ENCODE results near the gene PITX2. TPM values are rescaled to one million over a fixed set of nuclear protein-coding genes. Genes with fewer than 3 reads are reported as not detected.

Gene PITX2
- total and polyA plus RNA-seq, 7 donors = 0.45 to 2.1 (median 1.1) TPM; not detected in 3

DNA sequence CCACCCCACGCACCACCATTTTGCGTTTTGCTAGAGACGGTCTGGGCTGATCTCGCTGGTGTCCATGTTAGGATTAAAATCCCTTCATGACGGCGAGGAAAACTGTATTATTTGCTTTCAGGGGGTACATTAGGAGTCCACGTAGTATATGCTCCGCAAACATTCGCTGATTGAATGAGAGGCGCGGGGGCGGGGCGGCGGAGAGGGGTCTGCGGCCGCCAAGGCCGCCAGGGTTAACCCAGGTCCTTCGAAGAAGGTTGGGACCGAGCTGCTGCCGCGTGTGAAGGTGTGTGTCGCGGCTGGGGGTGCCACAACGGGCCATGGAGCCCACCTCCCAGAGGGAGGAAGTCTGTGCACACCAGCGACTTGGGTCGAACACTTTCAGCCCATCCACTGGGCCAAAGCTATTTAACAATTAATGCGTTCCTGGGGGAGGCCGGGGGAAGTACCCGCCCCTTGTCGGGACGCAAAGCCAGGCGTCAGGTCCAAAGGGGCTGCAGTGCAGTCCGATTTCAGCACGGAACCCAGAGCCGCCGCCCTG is 6.4 kb upstream of the PITX2 start:
- 9 to 20% methylated on average over 36 of the region's 36 CpGs for WGBS, 2 donors

DNA sequence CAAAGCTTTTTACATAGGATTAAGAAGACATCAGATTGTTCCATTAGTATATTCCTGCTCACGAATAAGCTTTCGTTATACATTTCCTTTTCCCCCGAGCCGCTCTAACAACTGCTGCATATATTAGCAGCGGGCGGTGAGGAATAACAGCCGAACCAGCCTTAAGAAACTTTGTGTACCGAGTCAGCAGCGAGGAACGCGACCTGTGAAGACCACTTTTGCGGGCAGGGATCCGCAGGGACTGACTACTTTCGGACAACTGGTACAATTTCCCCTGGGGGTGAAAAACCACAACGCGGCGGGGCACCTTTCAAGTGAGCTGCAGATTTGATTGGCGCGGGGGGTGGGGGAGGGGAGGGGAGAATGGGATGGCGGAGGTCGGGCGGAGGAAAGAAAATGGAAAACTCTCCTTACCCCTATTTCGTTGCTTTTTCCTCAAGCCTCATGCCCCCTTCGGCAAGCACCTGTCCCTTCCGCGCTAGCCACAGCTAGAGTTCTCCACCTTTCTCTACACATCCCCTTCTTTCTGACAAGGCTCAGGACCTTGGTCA is 5.9 kb upstream of the PITX2 start:
- no peak overlapping the region for H3K27ac ChIP-seq
- peaks cover 51 to 100% (median 95%) of the 10 kb centered on the region in 3 donors for H3K27me3 ChIP-seq
- intact Hi-C loops (cut with DNase I) = no loop called here
- no peak for DNase-seq
- H3K4me3 ChIP-seq = no peak overlapping the region
- peaks cover 0 to 29% (median 20%) of the 10 kb centered on the region in 4 donors for H3K4me1 ChIP-seq
- TF ChIP-seq POLR2AphosphoS5 (IDR thresholded peaks at IDR 0.05) (no peak), POLR2A (IDR thresholded peaks at IDR 0.05) (no peak)
- WGBS, 2 donors = 5 to 14% methylated on average over 26 of the region's 26 CpGs
- H3K9me3 ChIP-seq = no peaks in the 10 kb centered on the region
- no peaks in the 10 kb centered on the region for H3K36me3 ChIP-seq

More for the DNA sequence above, 6.4 kb upstream of the PITX2 start:
- H3K27me3 ChIP-seq = peaks cover 57 to 100% (median 95%) of the 10 kb centered on the region in 3 donors
- H3K36me3 ChIP-seq = no peaks in the 10 kb centered on the region
- H3K9me3 ChIP-seq = no peaks in the 10 kb centered on the region
- no peak overlapping the region for H3K27ac ChIP-seq
- TF ChIP-seq EP300 (IDR thresholded peaks at IDR 0.05) (no peak), POLR2AphosphoS5 (IDR thresholded peaks at IDR 0.05) (no peak), POLR2A (IDR thresholded peaks at IDR 0.05) (no peak)
- TF ChIP-seq, protein P1, sequence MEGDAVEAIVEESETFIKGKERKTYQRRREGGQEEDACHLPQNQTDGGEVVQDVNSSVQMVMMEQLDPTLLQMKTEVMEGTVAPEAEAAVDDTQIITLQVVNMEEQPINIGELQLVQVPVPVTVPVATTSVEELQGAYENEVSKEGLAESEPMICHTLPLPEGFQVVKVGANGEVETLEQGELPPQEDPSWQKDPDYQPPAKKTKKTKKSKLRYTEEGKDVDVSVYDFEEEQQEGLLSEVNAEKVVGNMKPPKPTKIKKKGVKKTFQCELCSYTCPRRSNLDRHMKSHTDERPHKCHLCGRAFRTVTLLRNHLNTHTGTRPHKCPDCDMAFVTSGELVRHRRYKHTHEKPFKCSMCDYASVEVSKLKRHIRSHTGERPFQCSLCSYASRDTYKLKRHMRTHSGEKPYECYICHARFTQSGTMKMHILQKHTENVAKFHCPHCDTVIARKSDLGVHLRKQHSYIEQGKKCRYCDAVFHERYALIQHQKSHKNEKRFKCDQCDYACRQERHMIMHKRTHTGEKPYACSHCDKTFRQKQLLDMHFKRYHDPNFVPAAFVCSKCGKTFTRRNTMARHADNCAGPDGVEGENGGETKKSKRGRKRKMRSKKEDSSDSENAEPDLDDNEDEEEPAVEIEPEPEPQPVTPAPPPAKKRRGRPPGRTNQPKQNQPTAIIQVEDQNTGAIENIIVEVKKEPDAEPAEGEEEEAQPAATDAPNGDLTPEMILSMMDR (IDR thresholded peaks at IDR 0.05) = no peak
- no peak overlapping the region for H3K4me3 ChIP-seq
- intact Hi-C loops (cut with DNase I) = no loop called here
- peaks cover 0 to 33% (median 22%) of the 10 kb centered on the region in 4 donors for H3K4me1 ChIP-seq
- DNase-seq = no peak

DNA sequence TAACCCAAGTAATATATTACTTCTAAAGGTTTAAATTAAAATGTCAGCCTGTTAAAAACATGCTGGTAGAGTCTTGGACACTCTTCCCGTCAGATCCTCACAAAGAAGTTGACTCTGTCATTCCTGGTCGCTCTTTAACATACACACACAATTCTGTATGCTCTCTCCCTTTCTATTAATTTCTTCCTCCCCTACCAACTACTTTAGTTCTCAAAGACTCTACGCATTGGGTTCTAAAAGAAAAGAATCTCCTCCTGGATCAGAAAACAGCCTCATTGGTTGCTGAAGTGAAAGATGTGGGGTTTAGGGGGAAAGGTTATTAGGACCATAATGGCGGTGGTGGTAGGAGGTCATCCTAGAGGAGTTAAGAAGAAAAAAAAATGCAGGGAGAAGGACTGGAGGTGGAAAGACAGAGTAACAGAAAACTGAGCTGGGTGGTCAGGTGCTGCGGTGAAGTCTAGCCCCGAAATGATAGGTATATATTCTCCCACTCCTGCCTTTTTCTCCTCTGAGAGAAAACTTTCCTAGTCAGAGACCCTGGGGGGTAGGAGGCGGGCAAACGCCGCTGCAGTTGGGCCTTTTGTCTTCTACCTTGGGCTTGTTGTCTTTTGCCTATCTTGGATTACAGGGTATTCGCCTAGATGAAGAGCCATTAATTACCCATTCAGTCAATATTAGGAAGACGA is 5.2 kb upstream of the PITX2 start:
- Histone ChIP-seq H3K36me3 (no peaks in the 10 kb centered on the region), H3K4me3 (no peak overlapping the region), H3K27ac (peak overlapping the region in 1 of 4 donors; percentile 25), H3K27me3 (peaks cover 51 to 100% (median 95%) of the 10 kb centered on the region in 3 donors), H3K4me1 (peaks cover 0 to 31% (median 21%) of the 10 kb centered on the region in 4 donors), H3K9me3 (no peaks in the 10 kb centered on the region)
- DNase-seq = no peak
- TF ChIP-seq POLR2AphosphoS5 (IDR thresholded peaks at IDR 0.05) = no peak
- intact Hi-C loops (cut with DNase I) = no loop called here
- 13 to 30% methylated on average over 11 of the region's 11 CpGs for WGBS, 2 donors

DNA sequence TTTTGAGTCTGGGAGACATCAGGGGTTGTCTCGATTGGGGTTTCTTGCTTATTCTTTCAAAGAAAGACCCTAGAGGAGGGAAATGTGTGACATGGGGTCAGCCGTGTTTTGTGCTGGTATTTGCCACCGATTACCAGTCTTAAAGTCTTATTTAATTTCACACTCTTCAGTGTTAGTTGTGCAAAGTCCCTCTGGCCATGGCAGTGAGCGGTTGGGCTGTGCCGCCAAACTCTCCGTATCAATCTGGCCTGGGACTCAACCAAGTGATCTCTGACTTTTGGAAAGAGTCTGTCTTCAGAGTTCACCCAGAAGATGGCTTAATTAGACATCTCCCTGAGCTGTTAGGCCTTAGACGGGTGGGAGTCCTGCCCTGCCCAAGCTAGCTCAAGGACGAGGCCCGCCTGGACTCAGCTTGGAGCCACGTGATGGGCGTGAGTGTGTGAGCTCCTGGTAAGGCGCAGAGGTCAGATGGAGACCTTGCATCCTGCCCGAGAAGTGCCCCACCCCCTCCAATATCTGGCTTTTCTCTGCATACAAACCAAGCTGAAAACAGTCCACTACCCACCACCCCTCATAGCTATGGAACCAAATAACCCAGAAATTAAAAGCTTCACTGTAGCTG is 3.8 kb upstream of the PITX2 start:
- WGBS, 2 donors = 16 to 27% methylated on average over 13 of the region's 13 CpGs
- TF ChIP-seq POLR2AphosphoS5 (IDR thresholded peaks at IDR 0.05) (no peak), POLR2A (IDR thresholded peaks at IDR 0.05) (no peak), EP300 (IDR thresholded peaks at IDR 0.05) (no peak)
- TF ChIP-seq, protein P1 (IDR thresholded peaks at IDR 0.05) = no peak
- no peak for DNase-seq
- Histone ChIP-seq H3K9me3 (no peaks in the 10 kb centered on the region), H3K4me3 (no peak overlapping the region), H3K27ac (no peak overlapping the region), H3K27me3 (peaks cover 55 to 100% (median 95%) of the 10 kb centered on the region in 3 donors), H3K36me3 (no peaks in the 10 kb centered on the region), H3K4me1 (peaks cover 0 to 35% (median 24%) of the 10 kb centered on the region in 4 donors)
- intact Hi-C loops (cut with DNase I) = no loop called here

DNA sequence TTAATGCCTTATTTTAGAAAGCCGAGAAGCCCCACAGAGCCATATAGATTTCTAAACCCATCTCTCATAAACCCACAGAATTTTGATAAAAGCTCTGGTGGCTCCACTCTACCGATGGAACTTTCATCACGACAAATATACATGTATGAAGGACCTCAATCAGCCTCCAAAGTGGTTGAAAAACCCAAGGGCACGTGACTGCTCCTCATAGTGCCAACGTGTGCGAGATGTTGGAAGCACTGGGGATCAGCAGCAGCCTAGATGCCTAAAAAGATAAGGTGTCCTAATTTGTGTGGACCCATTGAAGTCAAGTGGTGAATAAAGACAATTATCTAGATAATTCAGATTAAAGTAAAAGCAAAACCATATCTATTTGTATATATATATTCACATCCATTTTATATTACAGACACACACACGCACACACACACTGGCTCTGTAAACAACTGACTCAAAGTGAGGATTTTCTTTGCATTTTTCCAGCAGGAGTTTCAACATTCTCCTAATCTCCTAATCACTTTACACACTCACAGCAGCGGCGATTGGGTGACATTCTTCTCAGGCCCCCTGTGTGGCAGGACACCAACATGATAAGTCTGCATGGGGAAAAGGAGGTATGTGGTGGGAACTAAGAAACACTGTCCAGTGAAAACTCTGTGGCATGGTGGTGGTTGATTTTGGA is 2.8 kb upstream of the PITX2 start:
- no peaks in the 10 kb centered on the region for H3K9me3 ChIP-seq
- DNase-seq = no peak
- WGBS, 2 donors = 14 to 22% methylated on average over 9 of the region's 9 CpGs
- TF ChIP-seq EP300 (IDR thresholded peaks at IDR 0.05) (no peak), POLR2AphosphoS5 (IDR thresholded peaks at IDR 0.05) (no peak), POLR2A (IDR thresholded peaks at IDR 0.05) (no peak)
- TF ChIP-seq, protein P1 (IDR thresholded peaks at IDR 0.05) = no peak
- H3K4me1 ChIP-seq = peaks cover 0 to 36% (median 30%) of the 10 kb centered on the region in 4 donors
- intact Hi-C loops (cut with DNase I) = no loop called here
- peaks cover 58 to 100% (median 95%) of the 10 kb centered on the region in 3 donors for H3K27me3 ChIP-seq
- H3K4me3 ChIP-seq = no peak overlapping the region
- no peak overlapping the region for H3K27ac ChIP-seq
- H3K36me3 ChIP-seq = no peaks in the 10 kb centered on the region
